Thoracic aorta (tissue), 2 donors: Measurements from ENCODE around the gene TAS2R8. TPM values are rescaled to one million over a fixed set of nuclear protein-coding genes. Genes with fewer than 3 reads are reported as not detected.

ENCODE experiments used
- ATAC-seq: fragments of 150-250 bp; one replicate; pipeline ENCODE4 v1.8.0; 2017; ENCODE audit warnings: low read depth; ENCODE audit not compliant: insufficient number of reproducible peaks, low FRiP score
- DNase-seq: peaks from one replicate; pipeline ENCODE4 v3.0.0-alpha.2; 2020; ENCODE audit warnings: low spot score
- H3K27ac ChIP-seq, 2 donors: fragments of 200-600 bp; sonication (generic); 1 replicate in 1 of 2; 2 replicates in 1 of 2; pipeline ENCODE4 v1.5.1; 2016; ENCODE audit warnings: mild to moderate bottlenecking in 2 of 2, moderate library complexity in 2 of 2
- H3K27me3 ChIP-seq: fragments of 200-600 bp; sonication (generic); replicated peaks from 2 replicates; pipeline ENCODE4 v1.6.0; 2016; ENCODE audit warnings: mild to moderate bottlenecking; ENCODE audit not compliant: insufficient read depth
- H3K36me3 ChIP-seq: fragments of 200-600 bp; sonication (generic); one replicate; pipeline ENCODE4 v1.5.1; 2016
- H3K4me1 ChIP-seq, 2 donors: fragments of 200-600 bp; sonication (generic); 1 replicate in 1 of 2; 2 replicates in 1 of 2; pipeline versions ENCODE4 v1.5.1 to v1.6.0; 2016; ENCODE audit warnings: low read depth in 2 of 2, mild to moderate bottlenecking in 1 of 2; ENCODE audit not compliant: control insufficient read depth in 1 of 2
- H3K4me3 ChIP-seq: fragments of 200-600 bp; sonication (generic); 2 replicates; pipeline ENCODE4 v1.5.1; 2016; ENCODE audit warnings: mild to moderate bottlenecking
- H3K9me3 ChIP-seq: fragments of 200-600 bp; sonication (generic); 2 replicates; pipeline ENCODE4 v1.5.1; 2016
- total RNA-seq, 2 donors: library from RNA; depleted of rRNA; stranded (reverse); fragments of >200 nt; gene quantifications; one replicate each; pipeline versions ENCODE4 v1.1.0 to v1.2.3, GENCODE V29; 2016
- TF ChIP-seq, protein P1 (sequence below): fragments of 200-600 bp; sonication (generic); IDR thresholded peaks from one replicate; pipeline ENCODE4 v1.5.1; 2019; ENCODE audit warnings: antibody characterized with exemption

The TAS2R8 gene
- total RNA-seq, 2 donors from 2014 or later: not detected

DNA sequence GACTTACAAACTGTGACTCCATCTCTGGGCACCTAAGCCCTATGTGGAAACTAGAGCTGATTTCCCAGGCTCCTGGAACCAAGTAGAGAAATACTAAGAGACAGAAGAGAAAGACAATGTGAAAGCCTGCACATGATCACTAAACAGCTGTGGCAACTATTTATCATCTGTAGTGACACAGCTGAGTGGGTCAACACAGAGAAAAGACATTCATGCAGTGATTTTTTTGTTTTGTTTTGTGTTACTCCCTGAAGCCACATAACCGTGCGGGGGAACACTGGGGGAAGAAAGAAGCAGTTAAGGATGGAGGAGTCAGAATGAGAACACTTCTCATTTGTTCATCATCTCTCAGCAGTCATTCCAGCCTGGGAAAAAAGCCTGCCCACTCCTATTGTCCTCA is 40.7 kb upstream of the TAS2R8 start:
- H3K27ac ChIP-seq: no peak overlapping the region
- peaks cover 11% of the 10 kb centered on the region for H3K36me3 ChIP-seq
- ATAC-seq (no peak), DNase-seq (no peak)
- no peak overlapping the region for H3K4me3 ChIP-seq
- TF ChIP-seq, protein P1, sequence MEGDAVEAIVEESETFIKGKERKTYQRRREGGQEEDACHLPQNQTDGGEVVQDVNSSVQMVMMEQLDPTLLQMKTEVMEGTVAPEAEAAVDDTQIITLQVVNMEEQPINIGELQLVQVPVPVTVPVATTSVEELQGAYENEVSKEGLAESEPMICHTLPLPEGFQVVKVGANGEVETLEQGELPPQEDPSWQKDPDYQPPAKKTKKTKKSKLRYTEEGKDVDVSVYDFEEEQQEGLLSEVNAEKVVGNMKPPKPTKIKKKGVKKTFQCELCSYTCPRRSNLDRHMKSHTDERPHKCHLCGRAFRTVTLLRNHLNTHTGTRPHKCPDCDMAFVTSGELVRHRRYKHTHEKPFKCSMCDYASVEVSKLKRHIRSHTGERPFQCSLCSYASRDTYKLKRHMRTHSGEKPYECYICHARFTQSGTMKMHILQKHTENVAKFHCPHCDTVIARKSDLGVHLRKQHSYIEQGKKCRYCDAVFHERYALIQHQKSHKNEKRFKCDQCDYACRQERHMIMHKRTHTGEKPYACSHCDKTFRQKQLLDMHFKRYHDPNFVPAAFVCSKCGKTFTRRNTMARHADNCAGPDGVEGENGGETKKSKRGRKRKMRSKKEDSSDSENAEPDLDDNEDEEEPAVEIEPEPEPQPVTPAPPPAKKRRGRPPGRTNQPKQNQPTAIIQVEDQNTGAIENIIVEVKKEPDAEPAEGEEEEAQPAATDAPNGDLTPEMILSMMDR: no peak
- H3K9me3 ChIP-seq: no peaks in the 10 kb centered on the region
- H3K27me3 ChIP-seq: no peaks in the 10 kb centered on the region
- H3K4me1 ChIP-seq: peaks cover 0 to 6% of the 10 kb centered on the region in 2 donors

DNA sequence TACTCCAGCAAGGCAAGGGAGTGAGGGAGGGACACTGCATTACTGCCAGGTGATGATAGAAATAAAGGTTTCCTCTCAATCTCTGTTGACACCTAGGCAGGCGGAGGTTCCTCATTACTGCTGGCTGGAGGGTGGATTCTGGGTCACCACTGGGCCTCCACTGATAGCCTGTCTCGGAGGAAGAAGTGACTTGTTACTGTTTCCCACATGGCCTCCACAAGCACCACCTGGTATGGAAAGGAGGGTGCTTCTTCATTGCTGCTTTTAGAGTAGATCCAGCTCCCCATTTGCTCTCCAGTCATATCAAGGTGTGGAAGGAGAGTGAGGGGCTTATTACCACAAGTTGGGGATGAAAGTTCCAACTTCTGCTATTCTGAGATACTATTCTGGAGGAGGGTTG is 35.8 kb upstream of the TAS2R8 start:
- H3K36me3 ChIP-seq: peaks cover 11% of the 10 kb centered on the region
- DNase-seq: no peak
- TF ChIP-seq, protein P1: no peak

DNA sequence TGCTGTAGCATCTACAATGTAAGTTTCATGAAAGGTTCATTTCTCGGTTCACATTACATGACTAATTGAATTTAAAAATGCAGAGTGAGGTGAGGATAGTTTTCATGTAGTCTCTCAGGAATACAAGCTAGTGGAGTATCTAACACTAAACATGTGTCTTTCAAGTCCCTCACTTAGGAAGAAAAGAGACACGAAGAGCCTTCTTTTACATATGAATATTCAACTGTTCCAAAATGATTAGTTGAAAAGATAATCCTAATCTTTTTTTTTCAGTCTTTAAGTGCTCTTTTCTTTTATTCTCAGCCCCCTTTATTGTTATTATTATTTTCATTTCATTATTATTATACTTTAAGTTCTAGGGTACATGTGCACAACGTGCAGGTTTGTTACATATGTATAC is 31.4 kb upstream of the TAS2R8 start:
- peaks cover 5% of the 10 kb centered on the region for H3K36me3 ChIP-seq
- DNase-seq: no peak
- ATAC-seq: no peak
- no peaks in the 10 kb centered on the region for H3K27me3 ChIP-seq
- no peaks in the 10 kb centered on the region for H3K4me1 ChIP-seq
- no peak overlapping the region for H3K27ac ChIP-seq
- H3K9me3 ChIP-seq: peaks cover 4% of the 10 kb centered on the region
- H3K4me3 ChIP-seq: no peak overlapping the region
- TF ChIP-seq, protein P1: no peak

More for the DNA sequence above, 35.8 kb upstream of the TAS2R8 start:
- ATAC-seq: no peak
- Histone ChIP-seq H3K27ac (no peak overlapping the region), H3K4me1 (no peaks in the 10 kb centered on the region), H3K4me3 (no peak overlapping the region), H3K9me3 (no peaks in the 10 kb centered on the region), H3K27me3 (no peaks in the 10 kb centered on the region)

DNA sequence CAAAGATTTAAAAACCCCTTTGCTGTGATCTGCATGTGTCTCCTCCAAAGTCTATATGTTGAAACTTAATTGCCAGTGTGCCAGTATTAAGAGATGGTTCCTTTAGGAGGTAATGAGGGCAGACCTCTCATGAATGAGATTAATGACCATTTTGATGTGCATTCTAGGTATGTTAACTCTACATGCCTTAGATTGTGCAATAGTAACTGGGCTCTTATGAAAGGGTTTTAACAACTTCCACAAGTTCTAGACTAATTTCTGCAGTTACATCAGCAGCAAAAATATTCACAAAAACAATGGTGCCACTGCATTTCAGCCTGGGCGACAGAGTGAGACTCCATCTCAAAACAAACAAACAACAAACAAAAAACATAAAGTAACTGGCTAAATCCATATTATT is 22.9 kb upstream of the TAS2R8 start:
- DNase-seq (no peak), ATAC-seq (no peak)
- Histone ChIP-seq H3K4me3 (no peak overlapping the region), H3K27me3 (no peaks in the 10 kb centered on the region), H3K9me3 (no peaks in the 10 kb centered on the region), H3K36me3 (no peaks in the 10 kb centered on the region), H3K4me1 (no peaks in the 10 kb centered on the region), H3K27ac (no peak overlapping the region)
- TF ChIP-seq, protein P1: no peak

DNA sequence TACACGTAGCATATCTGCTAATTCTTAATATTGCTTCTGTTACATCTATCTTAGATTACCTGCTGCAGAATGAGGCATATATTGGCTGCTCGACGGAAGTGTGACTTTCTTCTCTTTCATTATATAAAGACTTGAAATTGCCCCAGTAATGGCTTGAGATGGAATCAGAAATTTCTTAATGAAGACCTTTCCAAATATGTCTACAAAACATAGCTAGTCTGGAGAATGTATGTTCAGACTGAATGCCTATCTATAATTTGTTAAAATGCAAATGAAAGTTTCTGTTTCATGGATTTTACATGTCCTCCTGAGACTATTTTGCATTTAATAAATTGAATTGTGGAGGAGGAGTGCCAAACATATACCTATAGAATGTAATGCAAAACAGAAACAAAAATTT is 19.2 kb upstream of the TAS2R8 start, which contains the start of gene TAS2R10:
Gene TAS2R10 (minus strand): TSS at position 101 of the 400 bp plus-strand sequence. CDS start 89 bp downstream, at position 12.
- H3K4me1 ChIP-seq: no peaks in the 10 kb centered on the region
- TF ChIP-seq, protein P1: no peak
- H3K4me3 ChIP-seq: no peak within 1 kb of the TSS
- DNase-seq: no peak
- no peak for ATAC-seq
- H3K36me3 ChIP-seq: no peaks in the 10 kb centered on the region
- no peaks in the 10 kb centered on the region for H3K27me3 ChIP-seq
- no peak within 1 kb of the TSS for H3K27ac ChIP-seq
- no peaks in the 10 kb centered on the region for H3K9me3 ChIP-seq
